ENCODE data around the gene TTLL5.
A peak's percentile ranks its signal among the peaks of the same experiment; 100 is the strongest.
"Not testable (repeated sequence)": the region's sequence is repeated elsewhere in the genome, so short reads cannot be mapped to it uniquely, and the experiment has no call there.

TTLL5 gene

GRCh38 chr14:75650253-75651058, 10.6 kb upstream of the TTLL5 start:
- no peak for DNase-seq (ENCODE audit: low read depth)

- no peak for DNase-seq (ENCODE audit: low read depth)
Measured at GRCh38 chr14:75653563-75653962, 7.5 kb upstream of the TTLL5 start.

GRCh38 chr14:75654127-75654732, 6.8 kb upstream of the TTLL5 start:
- peak; percentile 76 for DNase-seq (ENCODE audit: low read depth)

- DNase-seq (ENCODE audit: low read depth): no peak
Measured at GRCh38 chr14:75655235-75655634, 5.8 kb upstream of the TTLL5 start.

- DNase-seq (ENCODE audit: low read depth): no peak
Measured at GRCh38 chr14:75657331-75657730, 3.7 kb upstream of the TTLL5 start.

- no peak for DNase-seq (ENCODE audit: low read depth)
Measured at GRCh38 chr14:75658957-75659356, 2.1 kb upstream of the TTLL5 start.

GRCh38 chr14:75660238-75660629, 812 bp upstream of the TTLL5 start:
- no peak for DNase-seq (ENCODE audit: low read depth)

GRCh38 chr14:75661499-75661814, 411 bp downstream of the TTLL5 start:
- no peak for DNase-seq (ENCODE audit: low read depth)

- no peak for DNase-seq (ENCODE audit: low read depth)
Measured at GRCh38 chr14:75662966-75663365, 1.9 kb downstream of the TTLL5 start.

- DNase-seq (ENCODE audit: low read depth): no peak
Measured at GRCh38 chr14:75667099-75667765, 6.2 kb downstream of the TTLL5 start.

GRCh38 chr14:75672605-75673192, 11.7 kb downstream of the TTLL5 start:
- no peak for DNase-seq (ENCODE audit: low read depth)

- DNase-seq (ENCODE audit: low read depth): no peak
Measured at GRCh38 chr14:75673345-75674035, 12.4 kb downstream of the TTLL5 start.

- DNase-seq (ENCODE audit: low read depth): no peak
Measured at GRCh38 chr14:75675265-75675960, 14.4 kb downstream of the TTLL5 start.

- no peak for DNase-seq (ENCODE audit: low read depth)
Measured at GRCh38 chr14:75685910-75686309, 24.9 kb downstream of the TTLL5 start.

- DNase-seq (ENCODE audit: low read depth): no peak
Measured at GRCh38 chr14:75689012-75689411, 28.0 kb downstream of the TTLL5 start.

- DNase-seq (ENCODE audit: low read depth): no peak
Measured at GRCh38 chr14:75690010-75690409, 29.0 kb downstream of the TTLL5 start.

GRCh38 chr14:75695025-75695424, 34.0 kb downstream of the TTLL5 start:
- DNase-seq (ENCODE audit: low read depth): not testable (repeated sequence)

- DNase-seq (ENCODE audit: low read depth): no peak
Measured at GRCh38 chr14:75697386-75697785, 36.3 kb downstream of the TTLL5 start.

GRCh38 chr14:75697918-75698317, 36.9 kb downstream of the TTLL5 start:
- no peak for DNase-seq (ENCODE audit: low read depth)

GRCh38 chr14:75699331-75699730, 38.3 kb downstream of the TTLL5 start:
- DNase-seq (ENCODE audit: low read depth): no peak

GRCh38 chr14:75700295-75700694, 39.2 kb downstream of the TTLL5 start:
- no peak for DNase-seq (ENCODE audit: low read depth)

- no peak for DNase-seq (ENCODE audit: low read depth)
Measured at GRCh38 chr14:75702122-75702521, 41.1 kb downstream of the TTLL5 start.
